IPS-20b (cell line): ENCODE results near the gene WWOX.
A peak's percentile ranks its signal among the peaks of the same experiment; 100 is the strongest.

Experiments used
- H3K27ac ChIP-seq: one replicate; pipeline ENCODE4 v1.5.1; 2013; ENCODE audit warnings: low read length
- H3K27me3 ChIP-seq: 2 replicates; pipeline ENCODE4 v1.6.1; 2013; ENCODE audit warnings: mild to moderate bottlenecking, low read length, inconsistent platforms; ENCODE audit not compliant: insufficient read depth
- H3K36me3 ChIP-seq: 2 replicates; pipeline ENCODE4 v1.6.1; 2013; ENCODE audit warnings: low read depth, mild to moderate bottlenecking, inconsistent platforms, low read length, moderate library complexity; ENCODE audit not compliant: insufficient read depth
- H3K4me1 ChIP-seq: 2 replicates; pipeline ENCODE4 v1.6.1; 2013; ENCODE audit warnings: mild to moderate bottlenecking, control low read depth, inconsistent platforms, low read length, moderate library complexity; ENCODE audit not compliant: insufficient read depth
- H3K4me3 ChIP-seq: 2 replicates; pipeline ENCODE4 v1.5.1; 2013; ENCODE audit warnings: mild to moderate bottlenecking, low read length, inconsistent platforms
- H3K9ac ChIP-seq: 2 replicates; pipeline ENCODE4 v1.6.1; 2013; ENCODE audit warnings: low read depth, mild to moderate bottlenecking, inconsistent platforms, low read length, moderate library complexity
- H3K9me3 ChIP-seq: 2 replicates; pipeline ENCODE4 v1.6.1; 2013; ENCODE audit warnings: mild to moderate bottlenecking, low read depth, low read length, inconsistent platforms; ENCODE audit not compliant: insufficient read depth

WWOX gene

GRCh38 chr16:78985716-78986605 is 886.5 kb downstream of the WWOX start:
- Histone ChIP-seq H3K9me3 (no peaks in the 10 kb centered on the region), H3K36me3 (no peaks in the 10 kb centered on the region), H3K4me1 (no peaks in the 10 kb centered on the region; the same call in 1 of the 2 replicates), H3K4me3 (no peak overlapping the region), H3K9ac (no peak overlapping the region), H3K27ac (no peak overlapping the region), H3K27me3 (no peaks in the 10 kb centered on the region)

- Histone ChIP-seq H3K27ac (no peak overlapping the region), H3K27me3 (no peaks in the 10 kb centered on the region), H3K9me3 (no peaks in the 10 kb centered on the region), H3K9ac (no peak overlapping the region), H3K4me3 (no peak overlapping the region), H3K4me1 (no peaks in the 10 kb centered on the region; the same call in 1 of the 2 replicates), H3K36me3 (no peaks in the 10 kb centered on the region)
These were observed 888.2 kb downstream of the WWOX start for GRCh38 chr16:78987666-78988065.

GRCh38 chr16:78988361-78988969 is 889.0 kb downstream of the WWOX start:
- H3K9me3 ChIP-seq: no peaks in the 10 kb centered on the region
- H3K27me3 ChIP-seq: no peaks in the 10 kb centered on the region
- no peak overlapping the region for H3K4me3 ChIP-seq
- no peaks in the 10 kb centered on the region for H3K36me3 ChIP-seq
- H3K27ac ChIP-seq: no peak overlapping the region
- H3K4me1 ChIP-seq: no peaks in the 10 kb centered on the region; the same call in 1 of the 2 replicates
- H3K9ac ChIP-seq: no peak overlapping the region

GRCh38 chr16:78990309-78990701 is 890.9 kb downstream of the WWOX start:
- H3K9ac ChIP-seq: no peak overlapping the region
- peaks cover 11% of the 10 kb centered on the region; the same call in 1 of the 2 replicates for H3K4me1 ChIP-seq
- no peaks in the 10 kb centered on the region for H3K36me3 ChIP-seq
- H3K27ac ChIP-seq: no peak overlapping the region
- no peak overlapping the region for H3K4me3 ChIP-seq
- H3K27me3 ChIP-seq: no peaks in the 10 kb centered on the region
- no peaks in the 10 kb centered on the region for H3K9me3 ChIP-seq

GRCh38 chr16:78992001-78992400 is 892.5 kb downstream of the WWOX start:
- Histone ChIP-seq H3K27ac (no peak overlapping the region), H3K9me3 (no peaks in the 10 kb centered on the region), H3K36me3 (no peaks in the 10 kb centered on the region), H3K9ac (no peak overlapping the region), H3K4me1 (peaks cover 16% of the 10 kb centered on the region; the same call in 1 of the 2 replicates), H3K4me3 (no peak overlapping the region), H3K27me3 (no peaks in the 10 kb centered on the region)

GRCh38 chr16:78993346-78993745 is 893.9 kb downstream of the WWOX start:
- no peak overlapping the region for H3K9ac ChIP-seq
- H3K9me3 ChIP-seq: no peaks in the 10 kb centered on the region
- H3K36me3 ChIP-seq: no peaks in the 10 kb centered on the region
- peaks cover 16% of the 10 kb centered on the region; the same call in 1 of the 2 replicates for H3K4me1 ChIP-seq
- H3K27ac ChIP-seq: no peak overlapping the region
- H3K27me3 ChIP-seq: no peaks in the 10 kb centered on the region
- no peak overlapping the region for H3K4me3 ChIP-seq

- Histone ChIP-seq H3K27ac (no peak overlapping the region), H3K4me3 (no peak overlapping the region), H3K27me3 (no peaks in the 10 kb centered on the region), H3K4me1 (peaks cover 16% of the 10 kb centered on the region; the same call in 1 of the 2 replicates), H3K9ac (peak overlapping the region; percentile 23; the same call in 1 of the 2 replicates), H3K9me3 (no peaks in the 10 kb centered on the region), H3K36me3 (no peaks in the 10 kb centered on the region)
These were observed 894.8 kb downstream of the WWOX start for GRCh38 chr16:78994135-78994745.

GRCh38 chr16:78995441-78995840 is 896.0 kb downstream of the WWOX start:
- H3K9ac ChIP-seq: 0 out of 2 replicates have a peak overlapping the region, but pooled peaks have one; percentile 20
- peaks cover 16% of the 10 kb centered on the region; the same call in 1 of the 2 replicates for H3K4me1 ChIP-seq
- H3K36me3 ChIP-seq: no peaks in the 10 kb centered on the region
- H3K4me3 ChIP-seq: no peak overlapping the region
- no peak overlapping the region for H3K27ac ChIP-seq
- no peaks in the 10 kb centered on the region for H3K27me3 ChIP-seq
- no peaks in the 10 kb centered on the region for H3K9me3 ChIP-seq

GRCh38 chr16:78996790-78997189 is 897.3 kb downstream of the WWOX start:
- peaks cover 23% of the 10 kb centered on the region; the same call in 1 of the 2 replicates for H3K4me1 ChIP-seq
- H3K27me3 ChIP-seq: no peaks in the 10 kb centered on the region
- H3K36me3 ChIP-seq: no peaks in the 10 kb centered on the region
- no peaks in the 10 kb centered on the region for H3K9me3 ChIP-seq
- H3K27ac ChIP-seq: no peak overlapping the region
- no peak overlapping the region for H3K4me3 ChIP-seq
- H3K9ac ChIP-seq: no peak overlapping the region

GRCh38 chr16:78998879-78999278 is 899.4 kb downstream of the WWOX start:
- H3K4me3 ChIP-seq: no peak overlapping the region
- H3K27me3 ChIP-seq: no peaks in the 10 kb centered on the region
- H3K9ac ChIP-seq: no peak overlapping the region
- H3K4me1 ChIP-seq: peaks cover 23% of the 10 kb centered on the region; the same call in 1 of the 2 replicates
- H3K9me3 ChIP-seq: no peaks in the 10 kb centered on the region
- H3K27ac ChIP-seq: no peak overlapping the region
- H3K36me3 ChIP-seq: no peaks in the 10 kb centered on the region

GRCh38 chr16:79001156-79001967 is 901.9 kb downstream of the WWOX start:
- H3K9me3 ChIP-seq: no peaks in the 10 kb centered on the region
- H3K27me3 ChIP-seq: no peaks in the 10 kb centered on the region
- H3K36me3 ChIP-seq: no peaks in the 10 kb centered on the region
- peaks cover 7% of the 10 kb centered on the region; the same call in 1 of the 2 replicates for H3K4me1 ChIP-seq
- H3K27ac ChIP-seq: no peak overlapping the region
- peak overlapping the region; percentile 41; the same call in 1 of the 2 replicates for H3K4me3 ChIP-seq
- H3K9ac ChIP-seq: no peak overlapping the region
